Measurements from ENCODE around the gene CD163.

CD163 gene

DNA sequence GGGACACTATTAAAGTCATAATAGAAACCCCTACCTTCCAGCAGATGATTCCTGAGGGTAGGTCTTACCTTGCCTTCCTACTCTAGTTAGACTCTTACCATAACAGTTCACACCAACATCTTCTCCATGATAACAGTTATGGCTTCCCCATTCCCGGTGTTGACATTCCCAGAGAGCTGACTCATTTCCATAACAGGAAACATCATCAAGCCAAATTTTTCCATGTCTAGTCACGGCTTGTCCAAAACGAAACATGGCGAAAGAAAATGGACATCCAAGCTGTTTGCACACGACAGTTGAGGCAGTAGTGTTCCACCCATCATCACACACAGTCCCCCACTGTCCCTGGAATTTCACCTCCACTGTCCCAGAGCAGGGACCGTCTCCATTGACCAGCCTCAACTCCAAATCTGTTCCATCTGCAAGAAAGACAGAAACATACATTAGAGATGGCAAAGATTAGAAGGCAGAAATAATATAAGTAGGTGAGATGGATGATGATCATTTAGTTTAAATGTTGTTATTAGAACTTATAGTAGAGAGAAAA lies 70.2 kb downstream of the CD163 start:
- Histone ChIP-seq H3K9ac (no peak overlapping the region), H4K20me1 (ENCODE audit: insufficient read depth) (no peaks in the 10 kb centered on the region), H2AFZ (ENCODE audit: low read depth) (no peak overlapping the region), H3K4me2 (no peak overlapping the region), H3K4me3 (IDR thresholded peaks at IDR 0.05; ENCODE audit: insufficient read depth, low read depth, low read length) (no peak overlapping the region), H3K4me1 (ENCODE audit: low read depth, poor library complexity, severe bottlenecking) (no peaks in the 10 kb centered on the region), H3K79me2 (ENCODE audit: insufficient read depth, low read depth) (no peaks in the 10 kb centered on the region), H3K27me3 (ENCODE audit: insufficient read depth, low read depth) (no peaks in the 10 kb centered on the region), H3K27ac (no peak overlapping the region), H3K36me3 (ENCODE audit: insufficient read depth) (no peaks in the 10 kb centered on the region)
- TF ChIP-seq, protein P1, sequence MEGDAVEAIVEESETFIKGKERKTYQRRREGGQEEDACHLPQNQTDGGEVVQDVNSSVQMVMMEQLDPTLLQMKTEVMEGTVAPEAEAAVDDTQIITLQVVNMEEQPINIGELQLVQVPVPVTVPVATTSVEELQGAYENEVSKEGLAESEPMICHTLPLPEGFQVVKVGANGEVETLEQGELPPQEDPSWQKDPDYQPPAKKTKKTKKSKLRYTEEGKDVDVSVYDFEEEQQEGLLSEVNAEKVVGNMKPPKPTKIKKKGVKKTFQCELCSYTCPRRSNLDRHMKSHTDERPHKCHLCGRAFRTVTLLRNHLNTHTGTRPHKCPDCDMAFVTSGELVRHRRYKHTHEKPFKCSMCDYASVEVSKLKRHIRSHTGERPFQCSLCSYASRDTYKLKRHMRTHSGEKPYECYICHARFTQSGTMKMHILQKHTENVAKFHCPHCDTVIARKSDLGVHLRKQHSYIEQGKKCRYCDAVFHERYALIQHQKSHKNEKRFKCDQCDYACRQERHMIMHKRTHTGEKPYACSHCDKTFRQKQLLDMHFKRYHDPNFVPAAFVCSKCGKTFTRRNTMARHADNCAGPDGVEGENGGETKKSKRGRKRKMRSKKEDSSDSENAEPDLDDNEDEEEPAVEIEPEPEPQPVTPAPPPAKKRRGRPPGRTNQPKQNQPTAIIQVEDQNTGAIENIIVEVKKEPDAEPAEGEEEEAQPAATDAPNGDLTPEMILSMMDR (conservative IDR thresholded peaks at IDR 0.05; ENCODE audit: low read depth, low read length): no peak

DNA sequence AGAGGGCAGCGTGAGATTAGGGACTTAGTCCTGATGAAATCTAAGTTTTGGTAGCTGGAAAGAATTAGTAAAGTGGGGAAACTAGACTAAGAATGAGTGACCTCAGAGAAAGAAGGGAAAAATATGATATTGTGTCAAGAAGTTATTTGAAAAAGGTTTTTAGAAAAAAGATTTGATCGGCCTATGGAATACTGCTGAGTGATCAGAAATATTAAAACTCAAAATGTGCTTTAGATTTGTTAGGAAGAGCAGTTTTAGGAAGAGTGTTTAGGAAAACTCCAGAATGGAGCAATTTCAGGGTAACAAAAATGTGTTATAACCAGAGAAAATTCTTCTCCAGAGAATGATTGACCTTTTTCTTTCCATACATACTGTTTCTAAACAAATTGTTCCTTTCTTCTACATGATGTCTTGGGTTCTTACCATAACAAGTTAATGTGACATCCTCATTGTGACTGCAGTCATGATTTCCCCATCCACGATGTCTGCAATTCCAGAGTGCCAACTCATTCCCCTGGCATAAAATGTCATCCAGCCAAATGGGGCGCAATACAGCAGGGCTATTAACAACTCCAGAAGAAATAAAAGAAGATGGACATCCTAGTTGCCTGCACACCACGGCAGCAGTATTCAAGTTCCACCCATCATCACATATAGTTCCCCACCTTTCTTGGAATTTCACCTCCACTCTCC lies 71.4 kb downstream of the CD163 start:
- H3K4me3 ChIP-seq (IDR thresholded peaks at IDR 0.05; ENCODE audit: insufficient read depth, low read depth, low read length): no peak overlapping the region
- TF ChIP-seq, protein P1 (conservative IDR thresholded peaks at IDR 0.05; ENCODE audit: low read depth, low read length): no peak
- H3K36me3 ChIP-seq (ENCODE audit: insufficient read depth): no peaks in the 10 kb centered on the region
- H3K4me1 ChIP-seq (ENCODE audit: low read depth, poor library complexity, severe bottlenecking): no peaks in the 10 kb centered on the region
- H3K79me2 ChIP-seq (ENCODE audit: insufficient read depth, low read depth): no peaks in the 10 kb centered on the region
- H4K20me1 ChIP-seq (ENCODE audit: insufficient read depth): no peaks in the 10 kb centered on the region
- H2AFZ ChIP-seq (ENCODE audit: low read depth): no peak overlapping the region
- H3K9ac ChIP-seq: no peak overlapping the region
- no peaks in the 10 kb centered on the region for H3K27me3 ChIP-seq (ENCODE audit: insufficient read depth, low read depth)
- H3K27ac ChIP-seq: no peak overlapping the region
- no peak overlapping the region for H3K4me2 ChIP-seq
